H1 (cell line): ENCODE results near the gene TRAPPC2.

ENCODE experiments used
- CTCF ChIP-seq, 3 experiments: IDR thresholded peaks; 1 replicate in 2 of 3; 2 replicates in 1 of 3; pipeline versions ENCODE4 v1.5.1 to v1.6.1; 2011; ENCODE audit warnings: low read length in 3 of 3, mild to moderate bottlenecking in 3 of 3, inconsistent platforms in 2 of 3, low read depth in 1 of 3, moderate library complexity in 1 of 3; ENCODE audit not compliant: insufficient read depth in 1 of 3; ENCODE audit errors: control extremely low read depth in 1 of 3
- EGR1 ChIP-seq: IDR thresholded peaks from 2 replicates; pipeline ENCODE4 v1.6.1; 2011; ENCODE audit warnings: low read depth, low read length, borderline replicate concordance

GRCh38 chrX:13666836-13667235, 67.6 kb downstream of the TRAPPC2 start:
- TF ChIP-seq CTCF (IDR thresholded peaks at IDR 0.05; ENCODE audit: control extremely low read depth in 1 of 3, insufficient read depth in 1 of 3, low read depth in 1 of 3, low read length in 3 of 3) = no peak
- no peak for TF ChIP-seq EGR1
